Activated CD8-positive, alpha-beta memory T cell treated with anti-CD3 and anti-CD28 coated beads, Interleukin-2, amount 50 U/mL, for 48 hours (primary cell): ENCODE data around the gene TM9SF4.
A peak's percentile ranks its signal among the peaks of the same experiment; 100 is the strongest.
"Not testable (repeated sequence)": the region's sequence is repeated elsewhere in the genome, so short reads cannot be mapped to it uniquely, and the experiment has no call there.

Experiments
- DNase-seq: peaks from one replicate; pipeline ENCODE4 v3.0.0-alpha.2; 2020

The TM9SF4 gene

GRCh38 chr20:32191873-32192272 is 82.4 kb downstream of the TM9SF4 start:
- no peak for DNase-seq

GRCh38 chr20:32192698-32193097 is 83.2 kb downstream of the TM9SF4 start:
- no peak for DNase-seq

- not testable (repeated sequence) for DNase-seq
Observed at GRCh38 chr20:32193336-32193735, 83.8 kb downstream of the TM9SF4 start.

GRCh38 chr20:32193996-32194395 is 84.5 kb downstream of the TM9SF4 start:
- no peak for DNase-seq

- no peak for DNase-seq
Observed at GRCh38 chr20:32195581-32195980, 86.1 kb downstream of the TM9SF4 start.

- DNase-seq: not testable (repeated sequence)
Observed at GRCh38 chr20:32196613-32197012, 87.1 kb downstream of the TM9SF4 start.

GRCh38 chr20:32197136-32197535 is 87.6 kb downstream of the TM9SF4 start:
- not testable (repeated sequence) for DNase-seq

GRCh38 chr20:32199006-32199405 is 89.5 kb downstream of the TM9SF4 start:
- DNase-seq: no peak

GRCh38 chr20:32201296-32201976 is 91.9 kb downstream of the TM9SF4 start:
- DNase-seq: no peak

- no peak for DNase-seq
Observed at GRCh38 chr20:32201977-32202363, 92.5 kb downstream of the TM9SF4 start.

- no peak for DNase-seq
Observed at GRCh38 chr20:32203356-32204204, 94.1 kb downstream of the TM9SF4 start.

- DNase-seq: peak; percentile 78
Observed at GRCh38 chr20:32204205-32205109, 94.9 kb downstream of the TM9SF4 start.

- no peak for DNase-seq
Observed at GRCh38 chr20:32205110-32205842, 95.8 kb downstream of the TM9SF4 start.

GRCh38 chr20:32205843-32206759 is 96.6 kb downstream of the TM9SF4 start:
- peak; percentile 66 for DNase-seq

GRCh38 chr20:32206760-32207625 is 97.5 kb downstream of the TM9SF4 start:
- DNase-seq: peak; percentile 68

GRCh38 chr20:32207626-32208498 is 98.3 kb downstream of the TM9SF4 start, which contains the start of the genes PLAGL2 and POFUT1:
Gene PLAGL2, minus strand, starts transcription at chr20:32207743. Its CDS starts 5,565 bp downstream, at chr20:32202178.
Gene POFUT1, plus strand, starts transcription at chr20:32207880. Its CDS starts 62 bp downstream, at chr20:32207942.
- peak; percentile 94 for DNase-seq

- no peak for DNase-seq
Observed at GRCh38 chr20:32208499-32209154, 99.1 kb downstream of the TM9SF4 start.

- no peak for DNase-seq
Observed at GRCh38 chr20:32209850-32210605, 100.5 kb downstream of the TM9SF4 start.
